ENCODE results near the gene RFX7. TPM values are rescaled to one million over a fixed set of nuclear protein-coding genes. Genes with fewer than 3 reads are reported as not detected.

Gene RFX7
- polyA plus RNA-seq, 2 of the 4 experiments (the other 2 are of a cell fraction) = 11.7 to 14.9 TPM

- peak overlapping the region; percentile 22; the same call in 1 of the 3 replicates for H3K4me2 ChIP-seq
- 78% methylated on average over 4 of the region's 4 CpGs for WGBS (ENCODE audit: missing lambda C conversion rate)
- no peak for TF ChIP-seq HDAC2 (IDR thresholded peaks at IDR 0.05)
- no peak for TF ChIP-seq RARB (CRISPR knock-in tag; IDR thresholded peaks at IDR 0.05)
- TF ChIP-seq CTCF (IDR thresholded peaks at IDR 0.05) = no peak
- no peak overlapping the region for H3K27ac ChIP-seq
- ATAC-seq = peak in 1 of 2 experiments; percentile 61; a peak in 3 of 6 replicates
- ChIA-PET POLR2A (no interaction called here), CTCF (interaction anchor here (0.6 kb wide), 1 partner anchor 269 kb away, joined by 3 read pairs; no protein-coding TSS in a partner anchor)
- H3K4me3 ChIP-seq = no peak overlapping the region
- H3K4me1 ChIP-seq = peaks cover 18% of the 10 kb centered on the region
- no peaks in the 10 kb centered on the region for H3K9me3 ChIP-seq
- peak; percentile 39 for FAIRE-seq
- peak; percentile 15 to 43 for DNase-seq (ENCODE audit: low read depth in 1 of 2, low spot score in 1 of 2)
These were observed 66.7 kb downstream of the RFX7 start for GRCh38 chr15:56176996-56177395.

- no peak overlapping the region for H3K4me3 ChIP-seq
- FAIRE-seq (no peak), ATAC-seq (no peak), DNase-seq (ENCODE audit: low read depth in 1 of 2, low spot score in 1 of 2) (no peak)
- POLR2A ChIA-PET = no interaction called here
- CTCF ChIA-PET = no interaction called here
- TF ChIP-seq ZC3H11A (IDR thresholded peaks at IDR 0.05) = no peak
- no peak for TF ChIP-seq FOSB (CRISPR knock-in tag; IDR thresholded peaks at IDR 0.05)
- TF ChIP-seq POLR2A (IDR thresholded peaks at IDR 0.05; ENCODE audit: low read length) = no peak
- TF ChIP-seq, protein P1, sequence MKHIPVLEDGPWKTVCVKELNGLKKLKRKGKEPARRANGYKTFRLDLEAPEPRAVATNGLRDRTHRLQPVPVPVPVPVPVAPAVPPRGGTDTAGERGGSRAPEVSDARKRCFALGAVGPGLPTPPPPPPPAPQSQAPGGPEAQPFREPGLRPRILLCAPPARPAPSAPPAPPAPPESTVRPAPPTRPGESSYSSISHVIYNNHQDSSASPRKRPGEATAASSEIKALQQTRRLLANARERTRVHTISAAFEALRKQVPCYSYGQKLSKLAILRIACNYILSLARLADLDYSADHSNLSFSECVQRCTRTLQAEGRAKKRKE (CRISPR knock-in tag; IDR thresholded peaks at IDR 0.05; ENCODE audit: low read depth) = no peak
- TF ChIP-seq JUN (IDR thresholded peaks at IDR 0.05) = no peak
- TF ChIP-seq SREBF2 (IDR thresholded peaks at IDR 0.05) = no peak
- no peak for TF ChIP-seq HOXA7 (CRISPR knock-in tag; IDR thresholded peaks at IDR 0.05)
- no peak for TF ChIP-seq RAD21 (conservative IDR thresholded peaks at IDR 0.05 in 1 of 2, IDR thresholded peaks at IDR 0.05 in 1 of 2)
- no peak for TF ChIP-seq KDM1A (IDR thresholded peaks at IDR 0.05; ENCODE audit: low read depth)
- no peak for TF ChIP-seq CHD4 (IDR thresholded peaks at IDR 0.05; ENCODE audit: borderline replicate concordance)
- TF ChIP-seq, protein P2, sequence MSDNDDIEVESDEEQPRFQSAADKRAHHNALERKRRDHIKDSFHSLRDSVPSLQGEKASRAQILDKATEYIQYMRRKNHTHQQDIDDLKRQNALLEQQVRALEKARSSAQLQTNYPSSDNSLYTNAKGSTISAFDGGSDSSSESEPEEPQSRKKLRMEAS (IDR thresholded peaks at IDR 0.05) = no peak
- no peak for TF ChIP-seq USF2 (IDR thresholded peaks at IDR 0.05)
- TF ChIP-seq HOXB5 (CRISPR knock-in tag; IDR thresholded peaks at IDR 0.05) = no peak
- no peak for TF ChIP-seq TFCP2L1 (CRISPR knock-in tag; IDR thresholded peaks at IDR 0.05)
- no peak for TF ChIP-seq MYC (IDR thresholded peaks at IDR 0.05; ENCODE audit: borderline replicate concordance, low read length)
- no peak for TF ChIP-seq NPAS2 (CRISPR knock-in tag; IDR thresholded peaks at IDR 0.05; ENCODE audit: borderline replicate concordance)
- TF ChIP-seq RARB (CRISPR knock-in tag; IDR thresholded peaks at IDR 0.05) = no peak
- TF ChIP-seq CBX8 (IDR thresholded peaks at IDR 0.05) = no peak
- 84% methylated on average over 1 of the region's 1 CpG for WGBS (ENCODE audit: missing lambda C conversion rate)
- no peak overlapping the region for H3K27ac ChIP-seq
- H3K4me2 ChIP-seq = no peak overlapping the region
- peaks cover 18% of the 10 kb centered on the region for H3K4me1 ChIP-seq
- H3K9me3 ChIP-seq = no peaks in the 10 kb centered on the region
These were observed 67.9 kb downstream of the RFX7 start for GRCh38 chr15:56175788-56176187.

- 90% methylated on average over 6 of the region's 6 CpGs for WGBS (ENCODE audit: missing lambda C conversion rate)
- TF ChIP-seq TFCP2L1 (CRISPR knock-in tag; IDR thresholded peaks at IDR 0.05) = no peak
- TF ChIP-seq ZFP36 (IDR thresholded peaks at IDR 0.05; ENCODE audit: borderline replicate concordance, partially characterized antibody) = no peak
- no peak for TF ChIP-seq ESRRA (IDR thresholded peaks at IDR 0.05; ENCODE audit: borderline replicate concordance, low read length)
- TF ChIP-seq CHD2 (IDR thresholded peaks at IDR 0.05; ENCODE audit: low read length, partially characterized antibody) = no peak
- TF ChIP-seq HOXB13 (CRISPR knock-in tag; IDR thresholded peaks at IDR 0.05; ENCODE audit: low read depth) = no peak
- TF ChIP-seq PHF8 (IDR thresholded peaks at IDR 0.05; ENCODE audit: borderline replicate concordance, low read depth) = no peak
- no peak for TF ChIP-seq NPAS2 (CRISPR knock-in tag; IDR thresholded peaks at IDR 0.05; ENCODE audit: borderline replicate concordance)
- no peak for TF ChIP-seq FOXS1 (CRISPR knock-in tag; IDR thresholded peaks at IDR 0.05)
- no peak for TF ChIP-seq NFE2L2 (conservative IDR thresholded peaks at IDR 0.05; ENCODE audit: low read length)
- TF ChIP-seq EHMT2 (IDR thresholded peaks at IDR 0.05; ENCODE audit: low read depth) = no peak
- no peak for TF ChIP-seq HOXA7 (CRISPR knock-in tag; IDR thresholded peaks at IDR 0.05)
- no peak for TF ChIP-seq ZSCAN20 (CRISPR knock-in tag; IDR thresholded peaks at IDR 0.05)
- no peak for TF ChIP-seq USF2 (IDR thresholded peaks at IDR 0.05)
- no peak for TF ChIP-seq POLR2AphosphoS2 (conservative IDR thresholded peaks at IDR 0.05; ENCODE audit: low read length)
- TF ChIP-seq MAFK (IDR thresholded peaks at IDR 0.05; ENCODE audit: partially characterized antibody) = no peak
- TF ChIP-seq BHLHE40 (IDR thresholded peaks at IDR 0.05; ENCODE audit: low read depth, low read length) = no peak
- TF ChIP-seq JUN (IDR thresholded peaks at IDR 0.05) = no peak
- TF ChIP-seq FOSB (CRISPR knock-in tag; IDR thresholded peaks at IDR 0.05) = no peak
- H3K27ac ChIP-seq = no peak overlapping the region
- ChIA-PET POLR2A (no interaction called here), CTCF (interaction anchor here (0.6 kb wide), 1 partner anchor 71 kb away, joined by 3 read pairs; no protein-coding TSS in a partner anchor)
- no peaks in the 10 kb centered on the region for H3K9me3 ChIP-seq
- no peak overlapping the region for H3K4me2 ChIP-seq
- FAIRE-seq = no peak
- ATAC-seq = no peak
- DNase-seq (ENCODE audit: low read depth in 1 of 2, low spot score in 1 of 2) = no peak
- H3K4me1 ChIP-seq = peaks cover 18% of the 10 kb centered on the region
- no peak overlapping the region for H3K4me3 ChIP-seq
These were observed 69.0 kb downstream of the RFX7 start for GRCh38 chr15:56174649-56175048.

All from A549 (cell line).